SK-N-SH (cell line): ENCODE results near the gene RASD2. TPM values are rescaled to one million over a fixed set of nuclear protein-coding genes. Genes with fewer than 3 reads are reported as not detected.

ENCODE experiments used
- CTCF ChIA-PET: fragments of 300-600, 350-600 bp; formaldehyde crosslinking; extraction: SDS; loops from one replicate; lab custom pipeline; 2021; lab: Yijun Ruan, JAX
- POLR2A ChIA-PET: fragments of 350-600 bp; sonication (Branson Sonifier 250); formaldehyde crosslinking; extraction: SDS; loops from one replicate; lab custom pipeline; 2020; ENCODE audit warnings: antibody characterized with exemption, inconsistent platforms; lab: Yijun Ruan, JAX
- DNase-seq: peaks from one replicate; pipeline ENCODE4 v3.0.0; 2012
- H2AFZ ChIP-seq: fragments of 200-600 bp; sonication (generic); 2 replicates; pipeline ENCODE4 v1.8.1; 2016; ENCODE audit warnings: antibody characterized with exemption, mild to moderate bottlenecking, low read depth
- H3F3A ChIP-seq: fragments of 200-600 bp; sonication (generic); replicated peaks from 2 replicates; pipeline ENCODE3; 2016; ENCODE audit warnings: antibody characterized with exemption, mild to moderate bottlenecking; ENCODE audit not compliant: insufficient read depth
- H3K27ac ChIP-seq, 2 experiments: fragments of 200-500 bp in 1 of 2; fragments of 200-600 bp in 1 of 2; sonication (Bioruptor generic) in 1 of 2; sonication (generic), shearing (Covaris generic) in 1 of 2; 2 replicates each; pipeline versions ENCODE4 v1.5.1 to v1.6.1; 2014 to 2016; ENCODE audit warnings: low read depth in 2 of 2, inconsistent platforms in 1 of 2, low read length in 1 of 2, mild to moderate bottlenecking in 1 of 2, mixed read lengths in 1 of 2
- H3K27me3 ChIP-seq: fragments of 200-600 bp; sonication (generic), shearing (Covaris generic); 2 replicates; pipeline ENCODE4 v1.6.1; 2016; ENCODE audit warnings: mixed run types; ENCODE audit not compliant: insufficient read depth
- H3K36me3 ChIP-seq, 2 experiments: fragments of 200-500 bp in 1 of 2; fragments of 200-600 bp in 1 of 2; sonication (Bioruptor generic) in 1 of 2; sonication (generic) in 1 of 2; replicated peaks in 1 of 2; 2 replicates each; pipeline versions ENCODE3 to v1.5.1; 2014 to 2016; ENCODE audit warnings: low read length in 1 of 2, mild to moderate bottlenecking in 1 of 2; ENCODE audit not compliant: insufficient read depth in 2 of 2, control insufficient read depth in 1 of 2
- H3K4me1 ChIP-seq, 2 experiments: fragments of 200-500 bp in 1 of 2; fragments of 200-600 bp in 1 of 2; sonication (Bioruptor generic) in 1 of 2; sonication (generic), shearing (Covaris generic) in 1 of 2; 2 replicates each; pipeline versions ENCODE4 v1.5.1 to v1.6.1; 2014 to 2016; ENCODE audit warnings: low read depth in 1 of 2, low read length in 1 of 2, mixed run types in 1 of 2; ENCODE audit not compliant: insufficient read depth in 2 of 2, control insufficient read depth in 1 of 2
- H3K4me2 ChIP-seq: fragments of 200-600 bp; sonication (generic), shearing (Covaris generic); 2 replicates; pipeline ENCODE4 v1.6.1; 2017; ENCODE audit warnings: mixed run types
- H3K4me3 ChIP-seq, 2 experiments: fragments of 200-500 bp in 1 of 2; fragments of 200-600 bp in 1 of 2; sonication (Bioruptor generic) in 1 of 2; sonication (generic), shearing (Covaris generic) in 1 of 2; 2 replicates each; pipeline versions ENCODE4 v1.5.1 to v1.8.1; 2014 to 2016; ENCODE audit warnings: low read depth in 2 of 2, inconsistent platforms in 1 of 2, low read length in 1 of 2, mild to moderate bottlenecking in 1 of 2, mixed read lengths in 1 of 2, moderate library complexity in 1 of 2
- H3K79me2 ChIP-seq: fragments of 200-600 bp; sonication (generic); 2 replicates; pipeline ENCODE4 v1.8.1; 2017; ENCODE audit warnings: mild to moderate bottlenecking; ENCODE audit not compliant: insufficient read depth
- H3K9ac ChIP-seq: fragments of 200-600 bp; sonication (generic); 2 replicates; pipeline ENCODE4 v1.6.1; 2017; ENCODE audit warnings: mixed run types
- H3K9me2 ChIP-seq: fragments of 200-600 bp; sonication (generic); 2 replicates; pipeline ENCODE4 v1.6.1; 2017; ENCODE audit warnings: mixed run types
- H3K9me3 ChIP-seq: fragments of 200-600 bp; sonication (generic); 2 replicates; pipeline ENCODE4 v1.6.1; 2017; ENCODE audit warnings: mixed run types, mild to moderate bottlenecking, moderate library complexity
- H4K20me1 ChIP-seq: fragments of 200-600 bp; sonication (generic); 2 replicates; pipeline ENCODE4 v1.6.1; 2017; ENCODE audit warnings: mild to moderate bottlenecking, mixed run types; ENCODE audit not compliant: insufficient read depth
- CTCF ChIP-seq: fragments of 200-600 bp; sonication (generic); IDR thresholded peaks from 2 replicates; pipeline ENCODE4 v1.6.1; 2017; ENCODE audit warnings: antibody characterized with exemption, mild to moderate bottlenecking, moderate library complexity
- FOXJ3 ChIP-seq: sonication (generic); formaldehyde crosslinking; IDR thresholded peaks from 2 replicates; pipeline ENCODE4 v1.5.1; 2020; ENCODE audit warnings: mild to moderate bottlenecking, missing genetic modification reagents
- FOXM1 ChIP-seq: IDR thresholded peaks from 2 replicates; pipeline ENCODE4 v1.4.0; 2012; ENCODE audit warnings: low read depth, mild to moderate bottlenecking
- GABPA ChIP-seq: IDR thresholded peaks from 2 replicates; pipeline ENCODE4 v1.4.0; 2012; ENCODE audit warnings: low read depth, mild to moderate bottlenecking
- IRF3 ChIP-seq: fragments of 150-350 bp; IDR thresholded peaks from 2 replicates; pipeline ENCODE4 v1.6.1; 2016; ENCODE audit warnings: mild to moderate bottlenecking, low read depth, low read length
- NFIC ChIP-seq: IDR thresholded peaks from 2 replicates; pipeline ENCODE4 v1.4.0; 2012; ENCODE audit warnings: borderline replicate concordance
- PBX3 ChIP-seq: IDR thresholded peaks from 2 replicates; pipeline ENCODE4; 2012
- RAD21 ChIP-seq: IDR thresholded peaks from 2 replicates; pipeline ENCODE4 v1.6.1; 2012; ENCODE audit warnings: mild to moderate bottlenecking, low read length
- REST ChIP-seq: IDR thresholded peaks from 2 replicates; pipeline ENCODE4 v1.6.1; 2012; ENCODE audit warnings: mild to moderate bottlenecking, low read depth, low read length, moderate library complexity
- SMC3 ChIP-seq: IDR thresholded peaks from 2 replicates; pipeline ENCODE4 v1.6.1; 2012; ENCODE audit warnings: low read depth, low read length, improper control_type of control experiment
- TEAD4 ChIP-seq: IDR thresholded peaks from 2 replicates; pipeline ENCODE4 v1.4.0; 2012; ENCODE audit warnings: mild to moderate bottlenecking, borderline replicate concordance; ENCODE audit not compliant: insufficient read depth
- USF1 ChIP-seq: IDR thresholded peaks from 2 replicates; pipeline ENCODE4 v1.4.0; 2012; ENCODE audit warnings: low read depth, borderline replicate concordance
- USF2 ChIP-seq: fragments of 150-350 bp; IDR thresholded peaks from 2 replicates; pipeline ENCODE4 v1.6.1; 2017; ENCODE audit warnings: antibody characterized with exemption, low read length, low read depth, borderline replicate concordance
- YY1 ChIP-seq: IDR thresholded peaks from 2 replicates; pipeline ENCODE4 v1.4.0; 2012; ENCODE audit warnings: low read depth, mild to moderate bottlenecking
- ZBTB33 ChIP-seq: IDR thresholded peaks from 2 replicates; pipeline ENCODE4 v1.4.0; 2012; ENCODE audit warnings: low read depth, borderline replicate concordance
- WGBS: methylation state at CpG from one replicate; pipeline ENCODE4 v1.1.6; 2017; ENCODE audit warnings: low lambda C conversion rate; 5-methylcytosine and 5-hydroxymethylcytosine counted together
- polyA plus RNA-seq, 3 experiments: library from polyadenylated mRNA; depleted of rRNA; stranded (reverse); fragments of >200 nt; gene quantifications; 2 replicates each; pipeline ENCODE4 v1.2.3, GENCODE V29; 2012

RASD2 gene
- polyA plus RNA-seq, 1 of the 3 experiments (the other 2 are of a cell fraction), result 0.30 TPM

GRCh38 chr22:35577799-35578659, 37.4 kb downstream of the RASD2 start:
- Histone ChIP-seq H3K9me2 (no peaks in the 10 kb centered on the region), H3K27ac (no peak overlapping the region), H3K27me3 (no peaks in the 10 kb centered on the region), H2AFZ (no peak overlapping the region), H3K4me1 (peaks cover 0 to 1% of the 10 kb centered on the region in 2 experiments; a peak in 1 of 4 replicates), H4K20me1 (no peaks in the 10 kb centered on the region), H3K4me3 (no peak overlapping the region), H3K9me3 (no peaks in the 10 kb centered on the region), H3K9ac (no peak overlapping the region), H3K36me3 (no peaks in the 10 kb centered on the region), H3K79me2 (no peaks in the 10 kb centered on the region), H3F3A (no peaks in the 10 kb centered on the region), H3K4me2 (no peak overlapping the region)
- 89% methylated on average over 2 of the region's 2 CpGs for WGBS
- no peak for DNase-seq
- no peak for TF ChIP-seq USF2
- TF ChIP-seq PBX3, result no peak
- TF ChIP-seq YY1, result no peak
- no peak for TF ChIP-seq GABPA
- TF ChIP-seq REST, result no peak
- no peak for TF ChIP-seq SMC3
- TF ChIP-seq CTCF, result no peak
- no peak for TF ChIP-seq IRF3
- no peak for TF ChIP-seq ZBTB33
- no peak for TF ChIP-seq RAD21
- no peak for TF ChIP-seq FOXM1
- no peak for TF ChIP-seq USF1
- TF ChIP-seq TEAD4, result no peak
- TF ChIP-seq NFIC, result no peak
- TF ChIP-seq FOXJ3 (CRISPR knock-in tag), result no peak
- ChIA-PET CTCF (interaction anchor here (0.7 to 7.8 kb wide), 2 partner anchors 25 to 148 kb away, joined by 3 to 161 read pairs; no protein-coding TSS in a partner anchor), POLR2A (no interaction called here)
